Cerebellar nuclear complex (tissue), 1 donor: ENCODE data around the gene CDK13.
"Not testable (repeated sequence)": the region's sequence is repeated elsewhere in the genome, so short reads cannot be mapped to it uniquely, and the experiment has no call there.

ENCODE experiments used
- DNase-seq, 2 experiments: peaks; one replicate each; lab custom pipeline; 2025; lab: John Stamatoyannopoulos, UW

CDK13 gene

DNA sequence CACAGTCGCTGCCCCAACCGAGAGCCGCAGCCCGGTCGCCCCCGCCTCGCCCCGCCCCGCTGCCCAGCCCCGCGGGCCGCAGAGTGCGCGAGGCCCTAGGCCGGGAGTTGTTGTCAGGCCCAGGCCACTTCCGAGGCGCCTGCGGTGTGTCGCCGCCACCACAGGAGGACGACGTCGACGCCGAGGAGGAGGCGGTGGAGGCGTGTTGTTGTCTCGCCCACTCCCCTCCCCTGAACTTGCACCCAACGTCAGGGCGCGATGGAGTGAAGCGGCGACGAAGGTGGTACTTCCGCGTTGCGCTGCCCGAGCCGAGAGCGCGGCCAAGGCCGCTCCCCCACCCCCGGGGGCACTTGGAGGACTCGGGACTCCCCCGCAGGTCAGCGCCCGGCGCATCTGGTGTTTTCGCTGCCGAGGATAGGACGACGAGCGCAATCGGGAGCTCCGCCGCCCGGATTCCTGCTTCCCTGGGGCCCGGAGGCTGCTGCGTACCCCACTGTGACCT is at the start of gene CDK13:
Gene CDK13, plus strand, starts transcription at position 286 of the 502 bp plus-strand sequence. CDS start 386 bp downstream, outside the sequence.
- DNase-seq = no peak

- no peak for DNase-seq
Observed at GRCh38 chr7:39904077-39904486, 46.0 kb upstream of the CDK13 start.

DNA sequence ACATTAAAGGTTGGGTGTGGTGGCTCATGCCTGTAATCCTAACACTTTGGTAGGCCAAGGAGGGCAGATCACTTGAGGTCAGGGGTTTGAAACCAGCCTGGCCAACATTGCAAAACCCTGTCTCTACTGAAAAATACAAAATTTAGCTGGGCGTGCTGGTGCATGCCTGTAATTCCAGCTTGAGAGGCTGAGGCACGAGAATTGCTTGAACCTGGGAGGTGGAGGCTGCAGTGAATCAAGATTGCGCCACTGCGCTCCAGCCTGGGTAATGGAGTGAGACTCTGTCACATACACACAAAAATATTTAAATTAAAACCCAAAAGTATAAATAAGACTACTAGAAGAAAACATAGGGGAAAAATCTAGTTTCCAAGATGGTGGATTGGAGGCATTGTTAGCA is 41.9 kb upstream of the CDK13 start:
- DNase-seq = no peak

DNA sequence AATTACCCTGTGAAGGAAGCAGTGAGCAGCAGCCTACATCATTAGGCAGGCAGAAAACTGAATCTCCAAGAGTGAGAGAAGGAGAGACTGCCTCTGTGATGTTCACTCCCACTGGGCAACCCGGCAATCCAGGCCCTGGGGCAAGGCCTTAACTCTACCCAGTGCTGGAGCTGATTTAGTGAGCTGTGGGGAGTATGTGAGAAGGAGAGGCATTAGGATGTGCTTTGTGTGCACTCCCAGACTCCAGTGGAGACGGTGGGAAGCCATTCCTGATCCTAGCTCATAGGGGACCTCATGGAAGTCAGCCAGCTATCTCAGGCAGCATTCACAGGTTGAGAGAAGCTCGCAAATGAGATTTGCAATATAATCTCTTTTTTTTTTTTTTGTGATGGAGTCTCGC is 41.1 kb upstream of the CDK13 start:
- no peak for DNase-seq

- DNase-seq = no peak
Observed at GRCh38 chr7:39909526-39909925, 40.5 kb upstream of the CDK13 start.

- no peak for DNase-seq
Observed at GRCh38 chr7:39910108-39910869, 39.8 kb upstream of the CDK13 start.

DNA sequence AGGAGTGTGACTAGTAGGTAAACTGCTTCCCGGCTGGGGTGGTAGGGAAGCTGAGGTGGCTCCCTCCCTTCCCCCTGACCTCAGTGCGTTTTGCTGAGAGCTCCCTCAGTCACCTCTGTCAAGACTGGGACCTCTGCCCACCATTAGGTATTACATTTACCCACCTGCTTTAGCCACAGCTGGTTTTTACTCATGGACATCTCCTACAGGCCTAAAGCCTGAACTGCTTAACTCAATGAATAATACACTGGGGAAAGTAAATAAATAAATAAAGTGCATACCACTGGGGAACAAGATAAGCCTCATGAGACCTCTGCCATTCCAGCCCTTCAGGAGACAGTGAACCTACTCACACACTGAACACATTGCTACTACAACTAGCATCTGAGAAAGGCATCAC is 38.9 kb upstream of the CDK13 start:
- no peak for DNase-seq

GRCh38 chr7:39915847-39916246 is 34.2 kb upstream of the CDK13 start:
- not testable (repeated sequence) for DNase-seq

DNA sequence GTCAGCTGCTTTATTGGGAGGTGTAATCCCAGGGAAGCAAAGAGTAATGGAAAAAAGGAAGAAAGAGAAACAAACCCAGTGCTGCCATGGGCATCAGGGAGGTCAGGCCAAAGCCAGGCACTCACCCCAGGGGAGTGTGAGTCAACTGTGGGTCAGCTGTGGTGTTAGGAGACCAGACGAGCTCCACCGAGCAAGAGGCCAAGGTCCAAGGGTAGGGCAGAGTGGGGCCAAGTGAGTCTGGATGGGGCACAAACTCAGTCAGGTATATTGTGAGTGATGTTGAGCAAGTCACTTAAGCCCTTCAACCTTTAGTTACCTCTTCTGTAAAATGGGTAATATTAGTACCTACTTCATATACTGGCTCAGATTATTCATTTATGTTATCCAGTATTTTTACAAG is 30.4 kb upstream of the CDK13 start:
- DNase-seq = no peak

GRCh38 chr7:39921506-39922175 is 28.4 kb upstream of the CDK13 start:
- no peak for DNase-seq

DNA sequence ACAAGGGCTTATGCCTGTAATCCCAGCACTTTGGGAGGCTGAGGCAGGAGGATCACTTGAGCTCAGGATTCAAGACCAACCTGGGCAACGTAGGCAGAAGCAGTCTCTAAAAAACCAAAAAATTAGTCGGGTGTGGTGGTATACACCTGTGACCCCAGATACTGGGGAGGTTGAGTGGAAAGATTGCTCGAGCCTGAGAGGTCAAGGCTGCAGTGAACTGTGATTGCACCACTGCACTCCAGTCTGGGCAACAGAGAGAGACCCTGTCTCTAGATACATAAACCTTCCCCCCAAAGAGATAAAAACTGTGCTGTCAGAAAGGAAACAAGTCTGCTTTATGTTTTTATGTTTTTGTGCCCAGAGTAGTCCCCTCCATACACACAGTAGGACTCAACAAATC is 27.5 kb upstream of the CDK13 start:
- DNase-seq = no peak

DNA sequence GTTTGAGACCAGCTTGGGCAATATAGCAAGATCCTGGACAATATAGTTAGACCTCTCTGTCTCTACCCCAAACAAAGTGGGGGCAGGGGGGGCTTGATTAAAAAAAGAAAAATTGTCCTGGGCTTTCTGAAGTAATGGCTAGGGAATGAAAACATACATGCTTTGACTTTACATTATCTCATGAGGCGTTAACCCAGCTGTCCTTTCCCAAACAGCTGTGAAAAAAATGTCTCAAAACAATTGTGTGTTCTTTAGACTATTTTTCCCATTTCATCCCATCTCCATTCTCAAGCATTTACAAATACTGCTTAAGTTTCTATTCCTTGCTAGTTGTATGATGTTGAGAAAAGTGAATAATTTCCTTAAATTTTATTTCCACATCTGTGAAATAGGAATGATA is 27.0 kb upstream of the CDK13 start:
- no peak for DNase-seq

GRCh38 chr7:39924122-39924521 is 25.9 kb upstream of the CDK13 start:
- DNase-seq = no peak

- DNase-seq = no peak
Observed at GRCh38 chr7:39926111-39926510, 23.9 kb upstream of the CDK13 start.

GRCh38 chr7:39927018-39927417 is 23.0 kb upstream of the CDK13 start:
- no peak for DNase-seq

DNA sequence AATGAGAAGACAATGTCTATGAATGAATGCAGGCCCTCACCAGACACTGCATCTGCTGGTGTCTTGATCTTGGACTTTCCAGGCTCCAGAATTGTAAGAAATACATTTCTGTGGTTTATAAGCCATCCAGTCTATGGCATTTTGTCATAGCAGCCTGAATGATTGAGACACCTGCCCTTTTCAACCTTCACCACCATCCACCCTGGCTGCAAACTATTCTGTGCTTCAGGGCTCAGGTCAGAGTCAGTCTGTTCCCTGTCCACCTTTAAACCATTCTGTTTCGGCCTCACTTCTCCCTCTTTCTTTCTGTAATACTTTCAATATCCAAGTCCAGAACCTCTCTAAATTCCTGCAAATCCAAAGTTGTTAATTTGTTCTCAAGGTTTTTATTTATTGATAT is 15.9 kb upstream of the CDK13 start:
- DNase-seq = no peak

- DNase-seq = no peak
Observed at GRCh38 chr7:39936761-39937160, 13.3 kb upstream of the CDK13 start.

GRCh38 chr7:39937366-39938153 is 12.5 kb upstream of the CDK13 start:
- DNase-seq = no peak

- DNase-seq = no peak
Observed at GRCh38 chr7:39942883-39943282, 7.2 kb upstream of the CDK13 start.

- DNase-seq = no peak
Observed at GRCh38 chr7:39946693-39947092, 3.4 kb upstream of the CDK13 start.

DNA sequence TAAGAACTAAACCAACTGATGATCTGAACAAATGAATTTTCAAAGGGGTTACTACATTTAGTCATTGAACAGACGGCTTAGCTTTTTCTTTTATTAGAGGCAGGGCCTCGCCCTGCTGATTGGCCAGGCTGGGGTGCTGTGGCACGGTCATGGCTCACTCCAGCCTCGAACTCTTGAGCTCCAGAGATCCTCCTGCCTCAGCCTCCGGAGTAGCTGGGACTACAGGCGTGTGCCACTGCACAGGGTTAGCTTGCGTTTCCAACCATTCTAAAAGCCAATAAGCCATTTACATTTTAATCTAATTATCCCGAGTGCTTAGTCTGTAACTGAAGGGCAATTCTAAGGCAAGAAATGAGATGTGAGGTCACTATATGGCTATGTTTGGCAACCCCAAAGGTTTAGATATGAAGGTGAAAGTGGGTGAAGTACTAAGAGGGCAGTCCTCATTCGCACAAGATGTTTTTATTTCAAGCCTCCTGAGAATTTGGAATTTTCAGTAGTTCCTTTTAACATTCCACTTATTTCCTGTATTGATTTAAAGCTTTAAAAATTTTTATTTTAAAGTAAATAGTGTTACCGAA is 1.6 kb upstream of the CDK13 start:
- DNase-seq = no peak
